Glutamatergic neuron (in vitro differentiated cells): ENCODE measurements around the gene EFEMP1. TPM values are rescaled to one million over a fixed set of nuclear protein-coding genes. Genes with fewer than 3 reads are reported as not detected.
"Not testable (repeated sequence)": the region's sequence is repeated elsewhere in the genome, so short reads cannot be mapped to it uniquely, and the experiment has no call there.

Experiments
- DNase-seq: peaks from one replicate; pipeline ENCODE4 v3.0.0; 2022
- H3K27ac Mint-ChIP-seq: one replicate; pipeline ENCODE4 v1.8.0; 2020; ENCODE audit warnings: mild to moderate bottlenecking, mixed read lengths, inconsistent platforms; ENCODE audit not compliant: unreplicated experiment
- H3K27me3 Mint-ChIP-seq: one replicate; pipeline ENCODE4 v1.8.0; 2020; ENCODE audit warnings: mild to moderate bottlenecking, moderate library complexity, mixed read lengths, inconsistent platforms; ENCODE audit not compliant: unreplicated experiment
- H3K36me3 Mint-ChIP-seq: one replicate; pipeline ENCODE4 v1.8.0; 2020; ENCODE audit warnings: mild to moderate bottlenecking, mixed read lengths, inconsistent platforms; ENCODE audit not compliant: unreplicated experiment
- H3K4me1 Mint-ChIP-seq: one replicate; pipeline ENCODE4 v1.8.0; 2020; ENCODE audit warnings: mild to moderate bottlenecking, low read depth, mixed read lengths, inconsistent platforms; ENCODE audit not compliant: unreplicated experiment
- H3K4me3 Mint-ChIP-seq: one replicate; pipeline ENCODE4 v1.8.0; 2020; ENCODE audit warnings: mild to moderate bottlenecking, mixed read lengths, inconsistent platforms; ENCODE audit not compliant: unreplicated experiment
- H3K9me3 Mint-ChIP-seq: one replicate; pipeline ENCODE4 v1.8.0; 2020; ENCODE audit warnings: mild to moderate bottlenecking, moderate library complexity, mixed read lengths, inconsistent platforms; ENCODE audit not compliant: unreplicated experiment
- total RNA-seq: library from RNA; stranded (reverse); fragmentation: NEBNext Ultra II Directional; extraction: Animal tissue kit (Norgen Biotek cat#: 25700); gene quantifications from one replicate; pipeline ENCODE4 v1.2.1, GENCODE V29; 2021; ENCODE audit not compliant: unreplicated experiment
- TF ChIP-seq, protein P1 (sequence below): fragments of 200-600 bp; sonication (generic); IDR thresholded peaks from one replicate; pipeline ENCODE4 v1.5.0; 2021; ENCODE audit not compliant: partially characterized antibody, unreplicated experiment

The EFEMP1 gene
- total RNA-seq, 1 donor from 2014 or later = 1.2 TPM

DNA sequence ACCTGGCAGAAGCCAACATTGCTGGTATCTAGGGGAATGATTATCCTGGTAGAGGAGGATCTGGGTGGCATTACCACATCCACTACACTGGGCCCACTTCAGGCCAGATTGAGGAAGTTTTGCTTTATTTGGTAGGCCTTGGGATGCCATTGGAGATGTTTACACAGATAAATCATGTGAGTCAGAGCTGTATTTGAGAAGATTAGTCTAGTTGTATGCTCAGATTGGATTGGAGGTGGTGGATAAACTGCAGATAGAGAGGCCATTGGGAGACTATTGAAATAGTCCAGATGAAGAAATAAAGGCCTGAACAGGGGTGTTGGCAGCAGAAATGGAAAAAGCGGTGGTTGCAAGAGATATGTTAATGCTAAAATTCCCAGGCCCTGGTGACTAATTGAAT, 81.5 kb downstream of the EFEMP1 start:
- no peaks in the 10 kb centered on the region for H3K27me3 Mint-ChIP-seq
- no peak for DNase-seq
- no peak overlapping the region for H3K27ac Mint-ChIP-seq
- TF ChIP-seq, protein P1, sequence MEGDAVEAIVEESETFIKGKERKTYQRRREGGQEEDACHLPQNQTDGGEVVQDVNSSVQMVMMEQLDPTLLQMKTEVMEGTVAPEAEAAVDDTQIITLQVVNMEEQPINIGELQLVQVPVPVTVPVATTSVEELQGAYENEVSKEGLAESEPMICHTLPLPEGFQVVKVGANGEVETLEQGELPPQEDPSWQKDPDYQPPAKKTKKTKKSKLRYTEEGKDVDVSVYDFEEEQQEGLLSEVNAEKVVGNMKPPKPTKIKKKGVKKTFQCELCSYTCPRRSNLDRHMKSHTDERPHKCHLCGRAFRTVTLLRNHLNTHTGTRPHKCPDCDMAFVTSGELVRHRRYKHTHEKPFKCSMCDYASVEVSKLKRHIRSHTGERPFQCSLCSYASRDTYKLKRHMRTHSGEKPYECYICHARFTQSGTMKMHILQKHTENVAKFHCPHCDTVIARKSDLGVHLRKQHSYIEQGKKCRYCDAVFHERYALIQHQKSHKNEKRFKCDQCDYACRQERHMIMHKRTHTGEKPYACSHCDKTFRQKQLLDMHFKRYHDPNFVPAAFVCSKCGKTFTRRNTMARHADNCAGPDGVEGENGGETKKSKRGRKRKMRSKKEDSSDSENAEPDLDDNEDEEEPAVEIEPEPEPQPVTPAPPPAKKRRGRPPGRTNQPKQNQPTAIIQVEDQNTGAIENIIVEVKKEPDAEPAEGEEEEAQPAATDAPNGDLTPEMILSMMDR = no peak
- no peaks in the 10 kb centered on the region for H3K36me3 Mint-ChIP-seq
- no peaks in the 10 kb centered on the region for H3K4me1 Mint-ChIP-seq
- peaks cover 2% of the 10 kb centered on the region for H3K9me3 Mint-ChIP-seq
- H3K4me3 Mint-ChIP-seq = no peak overlapping the region

GRCh38 chr2:55840460-55840859, 83.1 kb downstream of the EFEMP1 start:
- no peak for DNase-seq
- H3K27me3 Mint-ChIP-seq = no peaks in the 10 kb centered on the region
- H3K4me3 Mint-ChIP-seq = no peak overlapping the region
- no peak overlapping the region for H3K27ac Mint-ChIP-seq
- H3K4me1 Mint-ChIP-seq = no peaks in the 10 kb centered on the region
- TF ChIP-seq, protein P1 = no peak
- H3K9me3 Mint-ChIP-seq = peaks cover 6% of the 10 kb centered on the region
- peaks cover 6% of the 10 kb centered on the region for H3K36me3 Mint-ChIP-seq

DNA sequence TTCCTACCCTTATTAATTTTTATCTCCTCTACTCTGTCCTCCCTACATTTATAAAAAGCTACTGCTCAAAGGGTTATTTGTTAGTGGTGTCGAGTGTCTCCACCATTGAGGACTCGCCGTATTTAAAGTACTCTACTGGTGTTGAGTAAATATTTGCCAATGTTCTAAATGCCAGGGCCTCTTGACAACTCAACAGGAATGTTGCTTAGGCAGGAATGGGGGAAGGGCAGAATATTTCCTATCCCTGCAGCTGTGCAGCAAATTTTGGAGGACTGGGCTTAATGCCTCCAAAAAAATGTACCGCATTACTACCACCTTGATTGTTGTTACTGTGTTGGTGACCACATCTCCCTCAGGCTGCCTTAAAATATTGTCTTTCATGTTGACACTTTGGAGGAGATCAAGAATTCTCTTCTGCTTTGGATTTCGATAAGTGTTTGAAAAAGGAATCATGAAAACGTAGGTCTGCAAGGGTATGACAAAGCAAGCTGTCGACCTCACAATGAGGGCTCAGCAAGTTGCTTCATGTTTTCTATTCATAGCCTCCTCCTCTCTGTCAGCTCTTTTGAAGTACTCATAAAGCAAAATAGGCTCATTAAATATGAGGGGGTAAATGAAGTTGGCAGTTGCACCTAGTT, 84.3 kb downstream of the EFEMP1 start:
- peaks cover 4% of the 10 kb centered on the region for H3K9me3 Mint-ChIP-seq
- H3K4me1 Mint-ChIP-seq = no peaks in the 10 kb centered on the region
- no peaks in the 10 kb centered on the region for H3K27me3 Mint-ChIP-seq
- TF ChIP-seq, protein P1 = no peak
- no peak overlapping the region for H3K4me3 Mint-ChIP-seq
- H3K36me3 Mint-ChIP-seq = peaks cover 6% of the 10 kb centered on the region
- DNase-seq = no peak
- H3K27ac Mint-ChIP-seq = no peak overlapping the region

DNA sequence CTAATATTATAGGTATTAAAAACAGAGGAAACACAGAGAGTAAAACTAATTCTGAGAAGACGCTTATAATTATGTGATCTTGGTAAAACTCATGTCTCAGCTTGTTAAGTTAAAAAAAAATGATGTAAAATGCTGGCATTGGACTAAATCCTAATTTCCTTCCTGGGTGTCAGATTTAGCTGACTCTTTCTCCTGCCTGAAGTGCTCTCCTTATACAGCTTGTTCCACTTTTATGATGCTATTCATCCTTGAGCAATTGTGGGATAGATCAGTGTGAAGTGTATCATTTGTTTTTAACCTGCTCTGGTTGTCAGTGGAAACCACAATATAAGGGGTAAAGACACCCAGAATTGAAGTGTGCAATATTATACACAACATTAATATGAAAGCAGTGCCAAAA, 84.9 kb downstream of the EFEMP1 start:
- H3K27me3 Mint-ChIP-seq = no peaks in the 10 kb centered on the region
- H3K9me3 Mint-ChIP-seq = peaks cover 4% of the 10 kb centered on the region
- no peak for DNase-seq
- TF ChIP-seq, protein P1 = no peak
- H3K4me3 Mint-ChIP-seq = no peak overlapping the region
- H3K4me1 Mint-ChIP-seq = no peaks in the 10 kb centered on the region
- H3K36me3 Mint-ChIP-seq = peaks cover 6% of the 10 kb centered on the region
- no peak overlapping the region for H3K27ac Mint-ChIP-seq

GRCh38 chr2:55838117-55838516, 85.5 kb downstream of the EFEMP1 start:
- not testable (repeated sequence) for H3K9me3 Mint-ChIP-seq, H3K27ac Mint-ChIP-seq, H3K4me1 Mint-ChIP-seq, H3K36me3 Mint-ChIP-seq, H3K4me3 Mint-ChIP-seq, H3K27me3 Mint-ChIP-seq, DNase-seq
